Thyroid gland (tissue), 4 donors: Measurements from ENCODE around the gene CNN3.

ENCODE experiments used
- POLR2A ChIP-seq, 2 donors: fragments of 450-650 bp; IDR thresholded peaks; one replicate each; pipeline ENCODE4 v1.6.1; 2017; ENCODE audit warnings: antibody characterized with exemption in 2 of 2, mild to moderate bottlenecking in 2 of 2, moderate library complexity in 1 of 2
- TF ChIP-seq, protein P1 (sequence below), 6 experiments: fragments of 200-600 bp in 3 of 6; fragments of 450-650 bp in 3 of 6; sonication (generic) in 3 of 6; IDR thresholded peaks; one replicate each; pipeline ENCODE4 v1.5.1; 2016 to 2019; ENCODE audit warnings: antibody characterized with exemption in 6 of 6, mild to moderate bottlenecking in 2 of 6, inconsistent platforms in 1 of 6, moderate library complexity in 1 of 6

DNA sequence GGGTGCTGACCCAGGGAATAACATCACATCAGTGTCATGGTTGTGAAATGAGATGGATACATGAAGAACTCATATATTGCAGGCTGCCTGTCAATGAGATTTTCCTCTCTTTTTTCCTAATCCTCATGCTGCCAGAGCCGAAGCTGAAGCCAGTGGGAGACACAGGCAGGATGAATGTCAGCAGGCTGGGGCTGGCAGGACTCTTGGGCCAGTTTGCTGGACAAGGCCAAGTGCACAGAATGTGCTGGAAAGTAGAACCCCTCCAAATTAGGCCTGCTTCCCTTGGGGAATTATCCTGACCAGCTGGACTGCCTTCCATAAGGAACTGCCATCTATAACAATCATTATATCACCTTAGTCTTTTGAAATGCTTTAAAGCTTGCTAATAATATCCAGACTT lies 75.3 kb downstream of the CNN3 start:
- TF ChIP-seq, protein P1, sequence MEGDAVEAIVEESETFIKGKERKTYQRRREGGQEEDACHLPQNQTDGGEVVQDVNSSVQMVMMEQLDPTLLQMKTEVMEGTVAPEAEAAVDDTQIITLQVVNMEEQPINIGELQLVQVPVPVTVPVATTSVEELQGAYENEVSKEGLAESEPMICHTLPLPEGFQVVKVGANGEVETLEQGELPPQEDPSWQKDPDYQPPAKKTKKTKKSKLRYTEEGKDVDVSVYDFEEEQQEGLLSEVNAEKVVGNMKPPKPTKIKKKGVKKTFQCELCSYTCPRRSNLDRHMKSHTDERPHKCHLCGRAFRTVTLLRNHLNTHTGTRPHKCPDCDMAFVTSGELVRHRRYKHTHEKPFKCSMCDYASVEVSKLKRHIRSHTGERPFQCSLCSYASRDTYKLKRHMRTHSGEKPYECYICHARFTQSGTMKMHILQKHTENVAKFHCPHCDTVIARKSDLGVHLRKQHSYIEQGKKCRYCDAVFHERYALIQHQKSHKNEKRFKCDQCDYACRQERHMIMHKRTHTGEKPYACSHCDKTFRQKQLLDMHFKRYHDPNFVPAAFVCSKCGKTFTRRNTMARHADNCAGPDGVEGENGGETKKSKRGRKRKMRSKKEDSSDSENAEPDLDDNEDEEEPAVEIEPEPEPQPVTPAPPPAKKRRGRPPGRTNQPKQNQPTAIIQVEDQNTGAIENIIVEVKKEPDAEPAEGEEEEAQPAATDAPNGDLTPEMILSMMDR (IDR thresholded peaks at IDR 0.05): no peak
- no peak for TF ChIP-seq POLR2A (IDR thresholded peaks at IDR 0.05)
